DMS53 (cell line): ENCODE data around the gene NTN3.

Source experiments
- DNase-seq: peaks from one replicate; lab custom pipeline; 2025; lab: John Stamatoyannopoulos, UW

NTN3 gene

DNA sequence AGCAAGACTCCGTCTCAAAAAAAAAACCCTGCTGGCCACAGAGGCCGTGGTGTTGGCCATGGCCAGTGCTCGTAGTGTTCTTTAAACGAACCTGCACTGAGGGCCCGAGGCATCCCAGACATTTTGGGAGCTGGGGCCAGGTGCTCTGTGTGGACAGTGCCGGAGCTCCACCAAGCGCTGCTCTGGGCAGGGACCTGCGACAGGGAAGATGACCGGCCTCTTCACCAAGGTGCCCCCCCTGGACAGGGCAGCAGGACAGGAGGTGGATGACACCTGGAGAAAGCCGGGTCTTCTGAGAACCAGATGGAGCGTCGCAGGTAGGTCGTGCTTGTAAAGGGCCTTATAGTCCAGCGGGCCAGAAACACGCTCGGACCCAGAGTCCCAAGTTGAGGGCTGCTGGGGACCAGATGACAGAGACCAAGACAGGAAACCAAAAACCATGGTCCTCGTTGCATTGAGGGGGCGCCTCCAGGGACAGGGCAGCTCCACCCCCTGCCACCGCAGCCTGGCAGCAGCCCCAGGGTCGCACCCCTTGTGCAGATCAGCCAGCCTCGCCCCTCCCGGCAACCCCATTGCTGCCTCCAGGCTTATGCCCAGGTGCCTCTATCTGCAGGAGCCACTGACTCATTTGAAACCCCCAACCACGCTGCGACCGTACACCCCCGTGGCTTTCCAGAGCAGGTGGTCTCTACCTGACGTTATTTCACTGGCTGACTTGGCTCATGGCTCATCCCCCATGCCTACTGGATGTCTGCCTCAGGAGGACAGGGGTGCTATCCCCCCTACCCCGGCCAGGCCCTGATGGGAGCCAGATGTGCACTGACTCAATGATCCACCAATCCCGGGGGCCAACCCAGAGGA, 4.2 kb upstream of the NTN3 start:
- no peak for DNase-seq

DNA sequence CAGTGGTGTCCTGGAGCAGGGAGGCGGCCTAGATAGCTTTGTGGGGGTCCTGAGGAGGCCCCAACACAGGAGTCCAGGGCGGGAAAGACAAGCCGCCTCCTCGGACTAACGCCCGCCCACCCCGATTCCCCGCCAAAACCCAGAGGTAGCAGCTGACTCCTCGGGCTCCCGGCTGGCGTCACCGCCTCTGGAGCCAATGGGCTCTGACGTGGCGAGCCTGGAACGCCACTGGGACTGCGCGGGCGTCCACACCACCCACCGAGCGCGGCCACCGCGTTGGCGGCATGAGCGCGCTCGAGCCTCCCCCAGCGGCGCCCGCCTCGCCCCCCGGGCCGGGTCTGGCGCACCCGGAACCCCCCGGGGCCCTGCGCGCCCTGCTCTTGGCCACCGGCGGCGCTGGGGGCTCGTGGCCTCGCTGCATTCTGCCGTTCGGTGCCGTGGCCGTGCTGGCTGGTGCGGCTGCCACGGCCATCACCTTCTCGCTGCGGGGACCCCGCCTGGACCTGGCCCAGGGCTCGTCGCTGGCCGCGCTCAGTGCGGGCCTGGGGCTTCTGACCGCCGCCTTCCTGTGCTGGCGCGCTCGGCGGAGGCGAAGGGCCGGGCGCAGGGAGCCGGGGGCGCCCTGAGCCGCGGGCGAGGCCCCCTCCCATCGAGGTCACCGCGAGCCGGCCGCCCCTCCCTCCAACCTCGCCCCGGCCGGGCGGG, 3.4 kb upstream of the NTN3 start:
- peak; percentile 87 for DNase-seq

DNA sequence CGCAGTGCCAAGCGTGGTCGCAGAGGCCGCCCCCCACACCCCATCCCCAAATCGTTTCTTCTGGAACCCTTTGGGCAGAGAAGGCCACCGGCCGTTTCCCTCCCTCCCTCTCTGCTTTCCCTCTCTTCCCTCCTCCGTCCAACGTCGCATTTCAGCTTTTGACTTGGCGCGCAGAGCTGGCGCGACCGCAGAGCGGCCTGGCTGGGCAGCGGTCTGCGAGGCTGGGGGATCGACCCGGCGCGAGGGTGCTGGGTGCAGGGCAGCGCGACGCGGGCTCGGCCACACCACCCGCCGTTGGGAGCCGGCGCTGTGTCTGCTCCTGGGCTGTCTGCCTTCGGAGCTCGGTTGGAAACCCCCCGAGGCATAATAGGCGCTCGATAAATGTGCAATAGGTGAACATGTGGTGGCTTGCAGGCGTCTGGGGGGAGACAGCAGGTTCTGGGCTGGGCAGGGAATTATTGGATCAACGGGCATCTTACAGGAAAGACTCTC, 2.8 kb upstream of the NTN3 start:
- peak; percentile 63 for DNase-seq

DNA sequence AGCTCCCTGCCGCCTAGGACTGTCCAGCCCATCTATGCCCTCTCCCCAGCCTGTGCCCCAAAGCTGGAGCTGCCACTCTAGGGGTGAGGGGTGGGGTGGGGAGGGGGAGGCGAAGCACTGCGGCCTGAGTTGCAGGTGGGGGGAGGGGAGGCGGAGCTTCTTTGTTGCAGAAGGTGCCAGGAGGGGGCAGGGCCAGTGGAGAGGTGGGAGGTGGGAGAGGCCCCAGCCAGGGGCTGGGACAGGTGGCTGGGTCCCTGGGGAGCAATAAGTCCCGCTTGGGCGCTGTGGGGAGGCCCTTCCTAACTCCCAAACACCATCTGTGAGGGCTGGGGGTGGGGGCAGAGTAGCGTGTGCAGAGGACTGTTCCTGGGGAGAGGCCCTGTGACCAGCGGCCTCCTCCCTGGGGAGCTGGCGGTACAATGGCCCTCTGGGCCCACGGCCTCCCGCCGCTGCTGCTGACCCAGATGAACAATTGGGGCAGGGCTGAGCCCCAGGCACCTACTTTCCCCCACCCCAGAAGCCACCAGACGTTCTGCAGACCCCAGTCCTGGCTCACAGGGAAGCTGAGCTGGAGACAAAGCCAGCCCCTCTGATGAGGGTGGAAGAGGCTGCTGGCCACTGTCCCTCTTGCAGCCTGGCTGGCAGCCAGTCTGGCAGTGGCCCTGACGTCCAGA, 2.2 kb upstream of the NTN3 start:
- peak; percentile 62 for DNase-seq

DNA sequence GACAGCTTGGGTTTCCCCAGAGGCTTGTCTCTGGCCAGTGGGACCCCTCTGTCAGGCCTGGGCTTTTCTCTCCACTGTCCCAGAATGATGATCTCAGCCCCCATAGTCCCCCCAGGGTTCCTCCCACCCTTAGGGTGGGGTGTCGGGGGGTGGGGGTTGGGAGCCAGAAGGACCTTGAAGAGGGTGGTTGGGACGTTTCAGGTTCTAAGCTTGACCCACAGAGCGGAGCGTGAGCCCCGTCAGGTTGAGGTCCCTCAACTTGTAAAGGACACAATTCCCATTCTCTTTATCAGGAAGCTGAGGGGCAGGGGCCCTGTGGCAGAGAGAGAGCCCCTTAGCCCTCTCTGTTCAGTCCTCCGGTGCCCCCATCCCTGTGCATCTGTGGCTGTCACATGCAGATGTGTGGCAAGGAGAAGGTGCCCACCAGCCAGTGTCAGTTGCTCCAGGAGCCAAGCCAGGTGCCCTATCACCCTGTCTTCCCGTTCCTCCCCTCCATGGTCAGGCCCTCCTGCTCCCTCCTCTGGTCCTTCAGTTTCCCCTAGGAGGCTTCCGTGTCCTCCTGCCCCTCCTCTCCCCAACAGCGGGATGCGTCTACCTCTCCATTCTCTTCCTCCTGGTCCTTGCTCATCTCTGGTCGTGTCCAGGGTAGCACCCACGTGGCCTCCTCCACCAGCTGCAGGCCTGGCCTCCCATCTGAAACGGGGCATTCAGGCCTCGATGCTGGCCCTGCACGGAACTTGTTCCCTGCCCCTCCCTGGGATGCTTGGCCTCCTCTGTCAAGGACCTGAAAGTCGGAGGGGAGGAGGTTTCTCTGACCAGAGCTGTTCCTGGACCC, 1.5 kb upstream of the NTN3 start:
- peak; percentile 40 for DNase-seq

DNA sequence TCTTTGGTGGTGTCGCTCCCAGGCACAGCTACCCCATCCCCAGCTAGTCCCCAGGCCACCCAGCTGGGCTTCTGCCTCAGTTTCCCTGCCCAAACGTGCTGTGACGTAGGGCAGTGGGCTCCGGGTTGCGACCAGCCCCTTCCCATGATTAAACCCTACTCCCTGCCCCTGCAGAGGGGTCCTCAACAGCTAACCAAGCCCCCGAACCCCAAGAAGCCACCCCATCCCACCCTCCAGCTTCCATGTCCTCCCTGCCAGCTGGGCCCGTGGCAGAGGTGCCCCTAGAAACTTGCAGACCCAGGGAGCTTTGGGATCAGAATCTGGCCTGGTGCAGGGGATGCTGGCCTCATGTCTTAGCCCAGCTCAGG, 879 bp upstream of the NTN3 start:
- DNase-seq, result no peak

DNA sequence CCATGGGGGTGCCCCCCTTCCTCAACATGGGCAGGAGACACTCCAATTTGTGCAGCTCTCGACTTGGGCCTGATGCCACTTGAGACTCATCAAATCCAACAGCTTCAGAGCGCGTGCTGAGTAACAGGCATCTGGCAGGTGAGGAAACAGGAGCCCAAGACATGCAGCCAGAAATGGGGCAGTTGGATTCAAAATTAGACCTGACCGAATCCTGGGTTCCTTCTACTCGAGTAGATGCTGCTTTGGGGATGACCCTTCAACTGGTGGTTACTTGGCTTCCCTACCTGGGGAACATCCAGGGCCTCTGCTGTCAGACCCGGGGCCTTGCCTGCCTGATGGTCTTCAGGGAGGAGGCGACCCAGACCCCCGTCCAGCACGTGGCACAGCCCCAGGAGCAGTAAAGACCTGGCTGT, 488 bp upstream of the NTN3 start:
- DNase-seq, result peak; percentile 47

DNA sequence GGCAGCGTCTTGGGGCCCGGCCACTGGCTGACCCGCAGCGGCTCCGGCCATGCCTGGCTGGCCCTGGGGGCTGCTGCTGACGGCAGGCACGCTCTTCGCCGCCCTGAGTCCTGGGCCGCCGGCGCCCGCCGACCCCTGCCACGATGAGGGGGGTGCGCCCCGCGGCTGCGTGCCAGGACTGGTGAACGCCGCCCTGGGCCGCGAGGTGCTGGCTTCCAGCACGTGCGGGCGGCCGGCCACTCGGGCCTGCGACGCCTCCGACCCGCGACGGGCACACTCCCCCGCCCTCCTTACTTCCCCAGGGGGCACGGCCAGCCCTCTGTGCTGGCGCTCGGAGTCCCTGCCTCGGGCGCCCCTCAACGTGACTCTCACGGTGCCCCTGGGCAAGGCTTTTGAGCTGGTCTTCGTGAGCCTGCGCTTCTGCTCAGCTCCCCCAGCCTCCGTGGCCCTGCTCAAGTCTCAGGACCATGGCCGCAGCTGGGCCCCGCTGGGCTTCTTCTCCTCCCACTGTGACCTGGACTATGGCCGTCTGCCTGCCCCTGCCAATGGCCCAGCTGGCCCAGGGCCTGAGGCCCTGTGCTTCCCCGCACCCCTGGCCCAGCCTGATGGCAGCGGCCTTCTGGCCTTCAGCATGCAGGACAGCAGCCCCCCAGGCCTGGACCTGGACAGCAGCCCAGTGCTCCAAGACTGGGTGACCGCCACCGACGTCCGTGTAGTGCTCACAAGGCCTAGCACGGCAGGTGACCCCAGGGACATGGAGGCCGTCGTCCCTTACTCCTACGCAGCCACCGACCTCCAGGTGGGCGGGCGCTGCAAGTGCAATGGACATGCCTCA, 773 bp downstream of the NTN3 start:
- no peak for DNase-seq

DNA sequence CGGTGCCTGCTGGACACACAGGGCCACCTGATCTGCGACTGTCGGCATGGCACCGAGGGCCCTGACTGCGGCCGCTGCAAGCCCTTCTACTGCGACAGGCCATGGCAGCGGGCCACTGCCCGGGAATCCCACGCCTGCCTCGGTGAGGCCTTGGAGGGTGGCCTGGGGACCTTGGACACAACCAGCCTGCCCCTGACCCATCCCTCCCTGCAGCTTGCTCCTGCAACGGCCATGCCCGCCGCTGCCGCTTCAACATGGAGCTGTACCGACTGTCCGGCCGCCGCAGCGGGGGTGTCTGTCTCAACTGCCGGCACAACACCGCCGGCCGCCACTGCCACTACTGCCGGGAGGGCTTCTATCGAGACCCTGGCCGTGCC, 1.4 kb downstream of the NTN3 start:
- no peak for DNase-seq

DNA sequence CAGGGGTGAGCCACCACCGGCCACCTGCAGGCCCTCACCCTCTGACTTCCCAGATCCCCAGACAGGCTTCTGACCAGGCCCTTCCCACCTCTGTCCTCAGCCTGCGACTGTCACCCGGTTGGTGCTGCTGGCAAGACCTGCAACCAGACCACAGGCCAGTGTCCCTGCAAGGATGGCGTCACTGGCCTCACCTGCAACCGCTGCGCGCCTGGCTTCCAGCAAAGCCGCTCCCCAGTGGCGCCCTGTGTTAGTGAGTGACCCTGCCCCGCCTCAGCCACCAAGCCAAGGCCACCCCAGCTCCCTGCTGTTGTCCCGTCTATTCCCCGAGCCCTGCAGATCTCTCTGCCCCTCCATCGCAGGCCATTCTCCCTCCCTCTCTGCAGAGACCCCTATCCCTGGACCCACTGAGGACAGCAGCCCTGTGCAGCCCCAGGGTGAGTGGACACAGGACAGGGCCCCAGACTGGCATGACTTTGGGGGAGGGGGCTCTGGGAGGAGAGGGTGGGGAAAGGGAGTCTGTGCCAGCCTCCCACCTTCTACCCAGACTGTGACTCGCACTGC, 1.9 kb downstream of the NTN3 start:
- DNase-seq, result peak; percentile 22

DNA sequence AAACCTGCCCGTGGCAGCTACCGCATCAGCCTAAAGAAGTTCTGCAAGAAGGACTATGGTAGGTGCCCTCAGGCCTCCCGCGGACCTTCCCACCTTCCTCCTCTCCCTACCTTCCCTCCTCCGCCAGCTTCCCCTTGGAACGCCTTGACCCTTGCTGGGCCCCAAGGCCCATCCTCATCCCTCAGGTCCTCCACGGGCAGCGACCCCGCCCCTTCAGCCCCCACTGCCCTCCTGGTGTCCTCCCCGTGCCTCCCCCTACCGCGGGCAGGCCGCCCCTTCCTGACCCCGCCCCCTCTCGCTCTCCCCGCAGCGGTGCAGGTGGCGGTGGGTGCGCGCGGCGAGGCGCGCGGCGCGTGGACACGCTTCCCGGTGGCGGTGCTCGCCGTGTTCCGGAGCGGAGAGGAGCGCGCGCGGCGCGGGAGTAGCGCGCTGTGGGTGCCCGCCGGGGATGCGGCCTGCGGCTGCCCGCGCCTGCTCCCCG, 2.4 kb downstream of the NTN3 start:
- DNase-seq, result peak; percentile 55

DNA sequence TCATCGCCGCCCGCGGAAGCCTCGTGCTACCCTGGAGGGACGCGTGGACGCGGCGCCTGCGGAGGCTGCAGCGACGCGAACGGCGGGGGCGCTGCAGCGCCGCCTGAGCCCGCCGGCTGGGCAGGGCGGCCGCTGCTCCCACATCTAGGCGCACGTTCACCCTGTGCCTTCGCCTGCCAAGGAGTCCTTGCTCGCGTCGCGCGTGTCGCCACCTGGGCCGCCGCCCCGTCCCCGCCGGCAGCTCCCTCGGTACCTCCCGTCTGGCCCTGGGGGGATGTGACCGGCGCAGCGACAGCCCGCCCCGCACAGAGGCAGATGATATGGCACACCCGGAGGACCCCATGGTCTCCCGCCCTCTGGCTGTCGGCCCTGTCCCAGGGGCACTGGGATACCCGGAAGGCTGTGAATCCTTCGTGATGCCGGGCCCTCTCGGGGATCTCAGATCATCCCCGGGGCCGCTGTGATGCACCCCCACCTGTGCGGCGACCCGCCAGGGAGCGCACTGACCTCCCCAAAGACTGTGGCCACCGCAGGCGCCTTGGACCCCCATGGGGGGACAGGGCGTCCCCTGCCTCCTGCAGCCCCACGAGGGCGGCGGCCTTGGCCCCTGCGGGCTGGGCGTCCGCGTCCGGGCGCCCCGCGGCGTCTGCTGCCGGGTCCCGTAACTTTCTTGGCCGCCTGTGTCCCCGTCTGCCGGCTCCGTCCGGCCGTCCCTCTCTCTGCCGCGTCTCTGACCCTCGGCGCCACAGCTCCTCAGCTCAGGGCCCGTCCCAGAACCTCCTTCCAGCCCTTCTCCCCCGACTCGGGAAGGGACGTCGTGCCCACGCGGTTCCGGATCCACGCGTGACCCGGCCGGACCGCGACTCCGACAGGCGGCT, 3.1 kb downstream of the NTN3 start:
- peak; percentile 73 for DNase-seq

DNA sequence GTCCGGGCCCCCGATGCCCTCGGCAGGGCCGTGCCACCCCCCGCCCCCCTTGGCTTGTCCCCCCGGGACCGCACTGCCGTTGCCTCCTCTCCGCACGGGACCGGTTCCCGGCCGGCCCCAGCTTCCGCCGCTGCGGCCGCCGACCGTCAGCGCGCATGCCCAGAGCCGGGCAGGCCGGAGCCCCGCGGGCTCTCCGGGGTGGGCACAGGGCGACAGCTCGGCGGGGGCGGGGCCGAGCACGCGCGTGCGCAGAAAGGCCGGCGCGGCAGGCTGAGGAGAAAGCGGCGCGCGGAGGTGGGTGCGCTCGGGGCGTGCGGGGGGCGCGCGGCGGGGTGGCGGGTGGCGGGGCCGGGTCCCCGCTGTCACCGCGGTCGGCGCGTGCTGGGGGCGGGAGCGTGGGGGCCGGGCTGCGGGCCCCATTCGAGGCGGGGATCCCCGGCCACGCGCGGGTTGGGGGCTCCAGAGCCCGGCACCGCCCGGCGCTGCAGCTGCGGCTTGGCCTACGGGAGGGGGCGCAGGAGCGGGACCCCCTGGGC, 3.8 kb downstream of the NTN3 start, which contains the start of gene TBC1D24:
Gene TBC1D24, plus strand, starts transcription at position 251 of the 536 bp plus-strand sequence. CDS start 21,022 bp downstream, outside the sequence.
- DNase-seq, result peak; percentile 89

DNA sequence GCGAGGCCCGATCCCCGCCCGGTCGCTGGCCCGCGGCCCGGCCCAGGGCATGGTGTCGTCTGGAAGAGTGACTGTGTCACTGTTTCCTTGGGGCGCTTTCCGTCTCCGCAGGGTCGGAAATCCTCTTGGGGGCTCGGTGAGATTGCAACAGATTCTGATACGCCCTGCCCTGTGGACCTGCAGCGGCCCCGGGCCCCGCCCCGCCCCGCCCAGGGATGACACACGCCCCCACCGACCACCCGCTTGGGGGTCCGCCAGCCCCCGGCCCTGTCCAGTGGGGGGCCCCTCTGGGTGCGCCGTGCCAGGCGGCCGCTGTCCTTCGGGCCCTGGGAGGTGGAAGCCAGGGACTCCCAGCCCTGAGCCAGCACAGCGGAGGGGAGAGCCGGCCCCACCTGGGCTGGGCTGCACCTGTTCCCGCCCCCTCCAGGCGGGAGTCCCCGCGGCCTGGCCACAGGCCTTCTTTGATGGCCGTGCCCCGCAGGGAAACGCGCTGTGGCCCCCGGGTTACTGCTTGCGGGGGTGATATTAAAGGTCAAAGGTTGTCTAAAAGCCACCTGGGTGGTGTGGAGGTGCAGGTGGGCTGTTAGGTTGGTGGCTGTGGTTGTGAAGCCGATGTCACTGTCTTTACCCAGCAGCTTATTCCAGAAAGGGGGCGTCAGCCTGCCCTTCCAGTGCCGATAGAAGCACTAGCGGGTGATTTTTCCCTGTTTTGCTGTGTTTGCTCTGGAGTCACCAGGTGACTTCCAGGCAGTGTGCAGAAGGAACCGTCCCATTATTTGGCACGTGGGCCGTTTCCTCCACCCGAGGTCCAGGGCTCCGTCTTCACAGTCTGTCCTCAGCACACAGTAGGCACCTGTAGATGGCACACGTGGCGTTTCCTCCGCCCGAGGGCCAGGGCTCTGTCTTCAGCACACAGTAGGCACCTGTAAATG, 4.6 kb downstream of the NTN3 start:
- peak; percentile 64 for DNase-seq

DNA sequence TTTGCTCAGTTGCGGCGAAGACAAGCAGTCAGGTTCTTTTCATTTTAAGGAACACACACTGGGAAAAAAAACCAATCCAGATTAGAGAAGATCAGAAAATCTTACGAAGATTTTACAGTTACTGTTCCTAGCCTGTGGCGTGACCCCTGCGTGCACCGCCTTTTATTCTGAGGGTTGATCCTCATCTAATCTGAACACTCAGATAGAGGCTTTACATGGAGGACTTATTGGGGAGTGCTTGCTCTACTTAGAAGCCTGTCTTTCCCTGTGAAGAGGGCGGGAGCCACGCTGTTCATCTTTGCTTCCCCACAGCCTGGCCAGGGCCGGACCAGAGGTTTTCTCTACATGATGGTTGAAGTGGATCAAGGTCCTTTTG, 5.2 kb downstream of the NTN3 start:
- DNase-seq, result no peak

DNA sequence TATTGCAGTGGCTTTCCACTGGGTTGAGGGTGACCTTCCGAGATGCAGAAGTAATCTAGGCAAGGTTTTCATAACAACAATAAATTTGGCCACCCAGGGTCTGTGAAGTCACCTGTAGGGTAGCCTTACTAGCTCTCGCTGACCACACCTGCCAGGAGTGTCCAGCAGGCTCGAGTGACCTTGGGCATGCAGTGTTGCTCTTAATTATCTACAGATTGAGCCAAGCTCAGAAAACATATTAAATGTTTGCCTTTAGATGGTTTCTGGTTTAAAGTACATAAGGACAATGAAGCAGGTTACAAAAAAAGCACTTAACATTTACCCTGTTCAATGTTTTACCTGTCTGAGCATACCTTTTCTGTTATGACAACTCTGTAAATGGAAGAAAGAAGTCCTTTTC, 5.6 kb downstream of the NTN3 start:
- DNase-seq, result no peak

DNA sequence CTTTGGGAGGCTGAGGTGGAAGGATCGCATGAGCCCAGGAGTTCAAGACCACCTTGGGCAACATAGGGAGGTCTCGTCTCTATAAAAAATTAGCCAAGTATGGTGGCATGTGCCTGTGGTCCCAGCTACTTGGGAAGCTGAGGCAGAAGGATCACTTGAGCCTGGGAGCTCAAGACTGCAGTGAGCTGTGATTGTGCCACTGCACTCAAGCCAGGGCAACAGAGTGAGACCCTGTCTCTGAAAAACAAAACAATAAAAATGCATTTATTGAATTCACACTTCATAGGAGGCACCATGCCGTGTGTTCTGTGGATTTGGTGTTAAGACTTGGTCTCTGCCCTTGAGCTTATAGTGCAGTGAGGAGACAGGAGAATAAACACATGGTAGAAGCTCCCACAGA, 6.2 kb downstream of the NTN3 start:
- DNase-seq, result no peak

DNA sequence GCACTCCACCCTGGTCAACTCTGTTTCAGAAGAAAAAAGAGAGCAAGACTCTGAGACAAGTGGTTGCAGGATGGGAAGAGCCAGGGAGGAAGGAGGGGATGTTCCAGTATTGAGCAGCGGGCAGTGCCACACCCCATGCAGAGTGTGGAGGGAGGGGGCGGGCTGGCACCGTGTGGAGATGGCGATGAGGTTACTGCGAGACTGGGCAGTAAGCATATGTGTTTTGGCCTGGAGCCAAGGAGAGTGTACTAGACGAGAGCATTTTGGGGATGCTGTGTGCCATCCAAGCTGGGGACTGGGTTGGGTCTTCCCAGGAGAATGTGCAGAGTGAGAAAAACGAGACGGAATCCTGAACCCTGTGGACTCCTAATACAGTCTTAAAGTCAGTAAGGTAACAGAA, 7.2 kb downstream of the NTN3 start:
- no peak for DNase-seq
